Ovary (tissue), 3 donors: ENCODE measurements around the gene GPR156.

Source experiments
- POLR2A ChIP-seq: fragments of 450-650 bp; IDR thresholded peaks from one replicate; pipeline ENCODE4 v1.6.1; 2017; ENCODE audit warnings: antibody characterized with exemption, mild to moderate bottlenecking, moderate library complexity
- TF ChIP-seq, protein P1 (sequence below), 3 donors: fragments of 450-650 bp in 2 of 3; fragments of 200-600 bp in 1 of 3; IDR thresholded peaks; one replicate each; pipeline versions ENCODE4 v1.5.1 to v1.8.0; 2016 to 2022; ENCODE audit warnings: antibody characterized with exemption in 3 of 3, mild to moderate bottlenecking in 1 of 3
- donor health status: DM: no; HTN: no; CAD: no.

DNA sequence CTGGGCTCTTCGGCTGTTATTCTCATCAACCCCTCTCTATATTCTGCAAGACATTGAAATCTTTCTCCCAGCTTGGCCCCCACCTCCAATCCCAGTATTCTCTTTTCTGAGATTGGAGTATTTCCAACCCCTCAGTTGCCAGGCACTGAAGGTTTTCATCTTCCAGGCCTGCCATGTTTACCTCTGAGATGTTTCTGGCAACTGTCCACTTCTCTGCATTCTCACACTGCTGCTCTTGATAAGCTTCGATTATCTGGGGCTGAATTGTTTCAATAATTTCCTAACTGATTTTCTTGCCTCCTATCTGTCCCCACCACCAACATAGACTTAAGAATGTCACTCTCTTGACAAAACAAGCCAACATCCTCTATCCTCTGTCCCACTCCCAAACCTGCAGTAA is 1.4 kb upstream of the GPR156 start:
- TF ChIP-seq, protein P1, sequence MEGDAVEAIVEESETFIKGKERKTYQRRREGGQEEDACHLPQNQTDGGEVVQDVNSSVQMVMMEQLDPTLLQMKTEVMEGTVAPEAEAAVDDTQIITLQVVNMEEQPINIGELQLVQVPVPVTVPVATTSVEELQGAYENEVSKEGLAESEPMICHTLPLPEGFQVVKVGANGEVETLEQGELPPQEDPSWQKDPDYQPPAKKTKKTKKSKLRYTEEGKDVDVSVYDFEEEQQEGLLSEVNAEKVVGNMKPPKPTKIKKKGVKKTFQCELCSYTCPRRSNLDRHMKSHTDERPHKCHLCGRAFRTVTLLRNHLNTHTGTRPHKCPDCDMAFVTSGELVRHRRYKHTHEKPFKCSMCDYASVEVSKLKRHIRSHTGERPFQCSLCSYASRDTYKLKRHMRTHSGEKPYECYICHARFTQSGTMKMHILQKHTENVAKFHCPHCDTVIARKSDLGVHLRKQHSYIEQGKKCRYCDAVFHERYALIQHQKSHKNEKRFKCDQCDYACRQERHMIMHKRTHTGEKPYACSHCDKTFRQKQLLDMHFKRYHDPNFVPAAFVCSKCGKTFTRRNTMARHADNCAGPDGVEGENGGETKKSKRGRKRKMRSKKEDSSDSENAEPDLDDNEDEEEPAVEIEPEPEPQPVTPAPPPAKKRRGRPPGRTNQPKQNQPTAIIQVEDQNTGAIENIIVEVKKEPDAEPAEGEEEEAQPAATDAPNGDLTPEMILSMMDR (IDR thresholded peaks at IDR 0.05), result no peak
- no peak for TF ChIP-seq POLR2A
